Thymus (tissue), 14 donors: Measurements from ENCODE around the gene HDAC6. TPM values are rescaled to one million over a fixed set of nuclear protein-coding genes. Genes with fewer than 3 reads are reported as not detected.

Experiments
- DNase-seq, 9 donors: peaks; one replicate each; pipeline ENCODE4 v3.0.0-alpha.2; 2013; ENCODE audit warnings: low spot score in 9 of 9, low read depth in 6 of 9, missing footprints in 1 of 9
- H3K27ac ChIP-seq, 2 donors: one replicate each; pipeline ENCODE4 v1.5.1; 2013; ENCODE audit warnings: control low read depth in 1 of 2, low read depth in 1 of 2, low read length in 1 of 2, mild to moderate bottlenecking in 1 of 2, moderate library complexity in 1 of 2
- H3K27me3 ChIP-seq, 2 donors: one replicate each; pipeline ENCODE4 v1.5.1; 2013; ENCODE audit warnings: low read length in 1 of 2; ENCODE audit not compliant: control insufficient read depth in 2 of 2, insufficient read depth in 1 of 2
- H3K36me3 ChIP-seq, 2 donors: one replicate each; pipeline ENCODE4 v1.5.1; 2013; ENCODE audit warnings: low read length in 1 of 2, mild to moderate bottlenecking in 1 of 2, moderate library complexity in 1 of 2; ENCODE audit not compliant: control insufficient read depth in 2 of 2, insufficient read depth in 2 of 2
- H3K4me1 ChIP-seq, 2 donors: one replicate each; pipeline ENCODE4 v1.5.1; 2013; ENCODE audit warnings: low read length in 2 of 2; ENCODE audit not compliant: control insufficient read depth in 2 of 2, insufficient read depth in 2 of 2
- H3K4me3 ChIP-seq, 2 donors: one replicate each; pipeline ENCODE4 v1.5.1; 2013; ENCODE audit warnings: low read length in 2 of 2, control low read depth in 1 of 2, mild to moderate bottlenecking in 1 of 2
- H3K9me3 ChIP-seq, 2 donors: one replicate each; pipeline ENCODE4 v1.5.1; 2013; ENCODE audit warnings: low read length in 1 of 2, mild to moderate bottlenecking in 1 of 2; ENCODE audit not compliant: control insufficient read depth in 2 of 2, insufficient read depth in 1 of 2
- whole genome bisulfite sequencing: extraction: QIAGEN DNeasy Blood & Tissue Kit; methylation state at CpG from one replicate; pipeline ENCODE4 v1.1.7; 2013; 5-methylcytosine and 5-hydroxymethylcytosine counted together
- long read RNA-seq, 10 donors: transcript quantifications; one replicate each; lab custom pipeline, GENCODE V29; 2026
- polyA plus RNA-seq: library from polyadenylated mRNA; stranded (reverse); fragments of 200-250 nt; gene quantifications from one replicate; pipeline ENCODE4 v1.2.3, GENCODE V29; 2013
- total RNA-seq: library from RNA; stranded (reverse); fragments of 120-200 nt; gene quantifications from one replicate; pipeline ENCODE4 v1.2.4, GENCODE V29; 2013
- donor health status: healthy.

Gene HDAC6
- 46.0 TPM for total RNA-seq
- 109 TPM for polyA plus RNA-seq
- long read RNA-seq, donor 1, partial matches to known transcripts, result 0 of 1 reads
- long read RNA-seq, donor 1, other reads (novel, unspliced or antisense), result 0 of 1 reads
- long read RNA-seq, donor 2, full-length matches to known transcripts, result 11 of 18 reads
- long read RNA-seq, donor 2, partial matches to known transcripts, result 7 of 18 reads
- long read RNA-seq, donor 2, other reads (novel, unspliced or antisense), result 0 of 18 reads
- long read RNA-seq, donor 3, full-length matches to known transcripts, result 4 of 9 reads
- long read RNA-seq, donor 3, partial matches to known transcripts, result 5 of 9 reads
- long read RNA-seq, donor 3, other reads (novel, unspliced or antisense), result 0 of 9 reads
- long read RNA-seq, donor 4, full-length matches to known transcripts, result 3 of 3 reads
- long read RNA-seq, donor 4, partial matches to known transcripts, result 0 of 3 reads
- long read RNA-seq, donor 4, other reads (novel, unspliced or antisense), result 0 of 3 reads
- long read RNA-seq, donor 5, result 0 reads
- long read RNA-seq, donor 6, result 0 reads
- long read RNA-seq, donor 7, full-length matches to known transcripts, result 1 of 1 reads
- long read RNA-seq, donor 7, partial matches to known transcripts, result 0 of 1 reads
- long read RNA-seq, donor 7, other reads (novel, unspliced or antisense), result 0 of 1 reads
- long read RNA-seq, donor 8, result 0 reads
- long read RNA-seq, donor 9, full-length matches to known transcripts, result 3 of 3 reads
- long read RNA-seq, donor 9, partial matches to known transcripts, result 0 of 3 reads
- long read RNA-seq, donor 9, other reads (novel, unspliced or antisense), result 0 of 3 reads
- long read RNA-seq, donor 10, full-length matches to known transcripts, result 7 of 12 reads
- long read RNA-seq, donor 10, partial matches to known transcripts, result 5 of 12 reads
- long read RNA-seq, donor 10, other reads (novel, unspliced or antisense), result 0 of 12 reads

- H3K9me3 ChIP-seq, result no peaks in the 10 kb centered on the region
- under 1% methylated on average over 89 of the region's 89 CpGs for WGBS
- peak; percentile 77 to 98 (median 95) for DNase-seq
- H3K36me3 ChIP-seq, result peaks cover 5 to 9% of the 10 kb centered on the region in 2 donors
- no peaks in the 10 kb centered on the region for H3K27me3 ChIP-seq
- peak within 1 kb of the TSS; percentile 69 to 72 for H3K4me3 ChIP-seq
- H3K4me1 ChIP-seq, result peaks cover 3 to 13% of the 10 kb centered on the region in 2 donors
- H3K27ac ChIP-seq, result peak within 1 kb of the TSS; percentile 90 to 94
Observed at GRCh38 chrX:48801280-48802088, at the start of gene HDAC6. Gene HDAC6, plus strand, starts transcription at chrX:48802067. Its CDS starts 626 bp downstream, at chrX:48802693.

GRCh38 chrX:48752498-48752897, 49.4 kb upstream of the HDAC6 start:
- H3K27ac ChIP-seq, result no peak overlapping the region
- no peaks in the 10 kb centered on the region for H3K36me3 ChIP-seq
- H3K4me1 ChIP-seq, result no peaks in the 10 kb centered on the region
- no peaks in the 10 kb centered on the region for H3K9me3 ChIP-seq
- no peak for DNase-seq
- no peak overlapping the region for H3K4me3 ChIP-seq
- 93% methylated on average over 7 of the region's 7 CpGs for WGBS
- no peaks in the 10 kb centered on the region for H3K27me3 ChIP-seq

- Histone ChIP-seq H3K27ac (no peak overlapping the region), H3K4me1 (no peaks in the 10 kb centered on the region), H3K36me3 (no peaks in the 10 kb centered on the region), H3K9me3 (no peaks in the 10 kb centered on the region), H3K4me3 (no peak overlapping the region), H3K27me3 (no peaks in the 10 kb centered on the region)
- DNase-seq, result no peak
- WGBS, result 91% methylated on average over 8 of the region's 8 CpGs
Observed at GRCh38 chrX:48753708-48754228, 48.1 kb upstream of the HDAC6 start.

GRCh38 chrX:48754238-48754637, 47.6 kb upstream of the HDAC6 start:
- no peaks in the 10 kb centered on the region for H3K9me3 ChIP-seq
- no peak for DNase-seq
- no peaks in the 10 kb centered on the region for H3K36me3 ChIP-seq
- no peak overlapping the region for H3K4me3 ChIP-seq
- H3K27me3 ChIP-seq, result no peaks in the 10 kb centered on the region
- no peaks in the 10 kb centered on the region for H3K4me1 ChIP-seq
- H3K27ac ChIP-seq, result no peak overlapping the region
- 94% methylated on average over 8 of the region's 8 CpGs for WGBS

GRCh38 chrX:48761674-48762471, 40.0 kb upstream of the HDAC6 start, which contains the start of gene GLOD5:
Gene GLOD5, plus strand, starts transcription at chrX:48761747. Its CDS starts 44 bp downstream, at chrX:48761791.
- Histone ChIP-seq H3K36me3 (no peaks in the 10 kb centered on the region), H3K27me3 (no peaks in the 10 kb centered on the region), H3K27ac (no peak within 1 kb of the TSS), H3K4me1 (peaks cover 0 to 4% of the 10 kb centered on the region in 2 donors), H3K9me3 (no peaks in the 10 kb centered on the region), H3K4me3 (no peak within 1 kb of the TSS)
- DNase-seq, result peak in 5 of 9 donors; percentile 0 to 47 (median 7)
- WGBS, result 82% methylated on average over 12 of the region's 12 CpGs

GRCh38 chrX:48769230-48769629, 32.6 kb upstream of the HDAC6 start:
- DNase-seq, result no peak
- 92% methylated on average over 6 of the region's 6 CpGs for WGBS
- Histone ChIP-seq H3K4me3 (no peak overlapping the region), H3K4me1 (no peaks in the 10 kb centered on the region), H3K9me3 (no peaks in the 10 kb centered on the region), H3K27ac (no peak overlapping the region), H3K36me3 (no peaks in the 10 kb centered on the region), H3K27me3 (no peaks in the 10 kb centered on the region)

GRCh38 chrX:48770296-48770695, 31.6 kb upstream of the HDAC6 start:
- H3K4me3 ChIP-seq, result no peak overlapping the region
- no peak overlapping the region for H3K27ac ChIP-seq
- no peaks in the 10 kb centered on the region for H3K27me3 ChIP-seq
- H3K9me3 ChIP-seq, result no peaks in the 10 kb centered on the region
- DNase-seq, result no peak
- 91% methylated on average over 6 of the region's 6 CpGs for WGBS
- H3K36me3 ChIP-seq, result no peaks in the 10 kb centered on the region
- no peaks in the 10 kb centered on the region for H3K4me1 ChIP-seq

GRCh38 chrX:48772602-48773001, 29.3 kb upstream of the HDAC6 start:
- no peak overlapping the region for H3K27ac ChIP-seq

More at GRCh38 chrX:48772602-48773001, 29.3 kb upstream of the HDAC6 start:
- WGBS, result 94% methylated on average over 6 of the region's 6 CpGs
- Histone ChIP-seq H3K4me3 (no peak overlapping the region), H3K27me3 (no peaks in the 10 kb centered on the region), H3K36me3 (no peaks in the 10 kb centered on the region), H3K9me3 (no peaks in the 10 kb centered on the region), H3K4me1 (no peaks in the 10 kb centered on the region)
- no peak for DNase-seq
